HL-60/S4 treated with retinoic acid at 250 ng/mL for 4 days and 3 days (cell line): ENCODE measurements around the gene TEK.
"Not testable (repeated sequence)": the region's sequence is repeated elsewhere in the genome, so short reads cannot be mapped to it uniquely, and the experiment has no call there.

Source experiments
- in situ Hi-C: fragments of 300-500 bp; cut with MboI; formaldehyde crosslinking; loops from 2 replicates; pipeline ENCODE4 v1.7.0; 2022; ENCODE audit warnings: low sequenced_read_pairs

Gene TEK

DNA sequence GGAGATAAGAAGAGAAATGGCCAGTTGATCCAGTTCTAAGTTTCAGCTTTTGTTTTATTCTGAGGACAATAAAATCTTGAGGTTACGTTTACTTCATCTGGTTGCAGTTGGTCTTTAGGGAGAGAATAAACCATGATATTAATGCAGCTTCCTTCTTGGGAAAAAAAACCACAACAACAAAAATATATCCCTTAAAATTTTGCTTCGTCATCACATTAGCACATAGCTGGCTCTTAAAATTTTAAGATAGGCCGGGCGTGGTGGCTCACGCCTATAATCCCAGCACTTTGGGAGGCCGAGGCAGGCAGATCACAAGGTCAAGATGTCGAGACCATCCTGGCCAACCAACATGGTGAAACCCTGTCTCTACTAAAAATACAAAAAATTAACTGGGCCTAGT is 101.6 kb downstream of the TEK start:
- in situ Hi-C loops = no loop called here

DNA sequence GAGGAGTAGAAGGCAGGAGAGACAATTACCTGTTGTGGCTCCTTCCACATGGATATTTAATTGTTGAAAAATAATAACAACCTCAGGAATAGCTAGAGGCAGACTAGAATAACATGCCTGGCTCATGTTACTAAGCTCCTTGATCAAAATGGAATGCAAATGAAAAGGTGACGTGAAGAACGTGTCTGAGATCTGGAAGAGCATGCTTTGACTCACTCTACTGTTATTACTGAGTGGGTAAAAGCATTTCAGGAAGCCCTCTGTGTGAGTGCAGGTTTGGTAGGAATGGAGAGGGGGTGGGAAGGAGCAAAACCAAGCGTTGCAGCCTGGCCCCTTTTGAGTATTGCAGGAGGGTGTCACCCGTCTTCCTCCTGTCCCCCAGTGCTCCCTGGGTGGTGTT is 103.2 kb downstream of the TEK start:
- in situ Hi-C loops = no loop called here

DNA sequence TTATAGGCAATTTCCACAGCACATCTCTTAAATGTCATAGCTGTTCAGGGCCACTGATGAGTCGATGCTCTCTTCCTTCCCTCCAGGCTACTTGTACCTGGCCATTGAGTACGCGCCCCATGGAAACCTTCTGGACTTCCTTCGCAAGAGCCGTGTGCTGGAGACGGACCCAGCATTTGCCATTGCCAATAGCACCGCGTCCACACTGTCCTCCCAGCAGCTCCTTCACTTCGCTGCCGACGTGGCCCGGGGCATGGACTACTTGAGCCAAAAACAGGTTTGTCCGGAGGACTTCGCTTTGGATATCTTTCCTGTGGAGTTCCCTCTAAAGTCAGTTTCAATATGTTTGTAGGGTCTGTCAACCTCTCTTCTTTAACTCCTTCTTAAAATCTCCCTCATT is 103.6 kb downstream of the TEK start:
- in situ Hi-C loops = no loop called here

DNA sequence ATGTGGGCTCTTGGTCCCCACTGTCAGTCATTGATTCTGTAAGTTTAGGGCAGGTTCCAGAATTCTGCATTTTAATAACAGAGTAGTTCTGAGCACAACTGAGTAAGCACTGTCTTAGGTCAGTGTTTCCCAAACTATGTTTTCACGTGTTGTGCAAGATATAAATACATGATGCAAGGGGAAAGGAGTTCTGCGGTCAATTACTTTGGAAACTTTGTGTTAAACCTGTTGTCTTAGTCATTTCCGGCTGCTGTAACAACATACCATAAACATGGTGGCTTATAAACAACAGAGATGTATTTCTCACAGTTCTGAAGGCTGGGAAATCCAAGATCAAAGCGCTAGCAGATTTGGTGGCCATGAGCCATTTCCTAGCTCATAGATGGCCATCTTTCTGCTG is 118.2 kb downstream of the TEK start:
- in situ Hi-C loops = no loop called here

DNA sequence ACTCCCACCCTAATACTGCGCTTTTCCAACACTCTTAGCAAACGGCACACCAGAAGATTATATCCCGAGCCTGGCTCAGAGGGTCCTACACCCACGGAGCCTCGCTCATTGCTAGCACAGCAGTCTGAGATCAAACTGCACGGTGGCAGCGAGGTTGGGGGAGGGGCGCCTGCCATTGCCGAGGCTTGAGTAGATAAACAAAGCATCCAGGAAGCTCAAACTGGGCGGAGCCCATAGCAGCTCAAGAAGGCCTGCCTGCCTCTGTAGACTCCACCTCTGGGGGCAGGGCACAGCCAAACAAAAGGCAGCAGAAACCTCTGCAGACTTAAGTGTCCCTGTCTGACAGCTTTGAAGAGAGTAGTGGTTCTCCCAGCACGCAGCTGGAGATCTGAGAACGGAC is 130.6 kb downstream of the TEK start:
- in situ Hi-C loops = not testable (repeated sequence)

DNA sequence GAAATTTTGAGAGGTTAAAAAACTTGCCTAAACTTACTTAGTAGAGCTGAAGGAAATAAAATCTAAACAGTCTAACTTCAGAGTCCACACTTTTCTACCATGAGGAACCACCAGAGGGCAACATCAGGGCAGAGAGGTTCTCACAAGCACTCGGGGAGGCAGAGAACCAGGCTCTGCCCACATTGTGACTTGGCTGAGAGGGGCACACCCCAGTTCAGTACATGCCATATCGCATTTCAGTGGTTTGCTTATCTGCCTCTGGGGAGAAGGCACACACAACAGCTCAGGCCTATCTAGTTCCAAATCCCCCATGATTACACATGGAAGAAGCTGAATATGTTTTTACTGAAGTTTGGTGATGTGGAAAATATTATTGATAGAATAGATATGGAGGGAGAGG is 138.7 kb downstream of the TEK start:
- in situ Hi-C loops = no loop called here

DNA sequence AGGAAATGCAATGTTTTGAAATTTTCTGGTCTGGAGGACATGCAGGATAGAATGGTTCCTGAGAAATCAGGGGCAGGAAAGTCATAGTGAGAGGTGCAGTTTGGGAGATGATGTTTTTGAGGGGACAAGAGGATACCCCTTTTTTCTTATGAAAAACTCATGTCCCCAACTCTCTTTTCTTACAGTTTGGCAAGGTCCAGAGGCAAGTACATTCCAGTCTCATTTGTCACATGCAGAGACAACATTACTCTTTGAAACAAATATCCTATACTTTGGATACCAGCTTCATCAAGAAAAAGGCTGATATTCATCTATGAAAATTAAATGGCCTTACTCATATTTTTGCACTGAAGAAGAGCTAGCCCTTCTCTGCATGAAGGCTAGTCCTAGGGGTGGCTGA is 139.7 kb downstream of the TEK start:
- in situ Hi-C loops = no loop called here

DNA sequence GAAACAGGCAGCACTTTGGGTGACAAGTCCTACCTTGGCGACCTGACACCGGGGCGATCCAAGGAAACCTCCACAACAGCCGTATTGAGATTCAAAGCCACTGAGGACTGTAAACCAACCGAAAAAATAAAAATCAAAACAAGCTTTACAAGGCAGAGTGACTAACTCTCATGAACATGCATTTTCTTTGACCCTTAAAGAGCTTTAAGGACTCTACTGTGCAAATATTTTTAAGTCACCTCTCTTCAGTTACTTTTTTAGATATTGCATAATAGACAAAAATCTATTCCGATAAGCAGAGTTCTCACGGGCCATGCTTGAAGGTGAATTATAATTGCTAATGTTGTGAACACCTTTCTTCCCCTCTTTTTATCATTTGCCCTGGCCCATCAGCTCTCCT is 149.6 kb downstream of the TEK start:
- in situ Hi-C loops = no loop called here

DNA sequence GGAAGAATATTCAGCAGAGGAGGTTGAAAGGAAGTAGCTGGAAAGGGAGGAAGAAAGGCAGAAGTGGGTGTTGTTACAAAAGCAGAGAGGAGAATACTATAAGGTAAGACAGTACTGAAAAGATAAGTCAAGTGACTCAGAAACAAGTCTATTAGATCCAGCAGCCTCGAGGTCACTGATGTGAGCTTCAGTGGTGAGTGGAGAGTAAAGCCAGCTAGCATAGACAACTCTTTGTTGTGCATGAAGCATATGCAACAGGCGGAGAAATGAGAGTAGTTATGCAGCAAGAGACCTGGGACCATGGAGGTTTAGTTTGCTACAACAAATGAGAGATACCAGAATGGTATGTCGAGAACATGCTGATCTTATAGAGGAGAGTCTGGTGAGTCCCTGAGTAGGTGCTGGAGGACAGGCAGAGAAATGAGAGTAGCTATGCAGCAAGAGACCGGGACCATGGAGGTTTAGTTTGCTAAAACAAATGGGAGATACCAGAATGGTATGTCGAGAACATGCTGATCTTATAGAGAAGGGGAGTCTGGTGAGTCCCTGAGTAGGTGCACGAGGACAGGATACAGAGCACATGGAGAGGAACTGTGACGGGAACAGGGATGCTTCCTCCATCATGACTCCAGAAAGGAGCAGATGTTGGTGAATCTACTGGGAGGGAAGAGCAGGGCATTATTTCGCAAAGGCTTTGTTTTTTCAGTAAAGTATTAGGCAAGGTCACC is 151.9 kb downstream of the TEK start:
- in situ Hi-C loops = no loop called here

DNA sequence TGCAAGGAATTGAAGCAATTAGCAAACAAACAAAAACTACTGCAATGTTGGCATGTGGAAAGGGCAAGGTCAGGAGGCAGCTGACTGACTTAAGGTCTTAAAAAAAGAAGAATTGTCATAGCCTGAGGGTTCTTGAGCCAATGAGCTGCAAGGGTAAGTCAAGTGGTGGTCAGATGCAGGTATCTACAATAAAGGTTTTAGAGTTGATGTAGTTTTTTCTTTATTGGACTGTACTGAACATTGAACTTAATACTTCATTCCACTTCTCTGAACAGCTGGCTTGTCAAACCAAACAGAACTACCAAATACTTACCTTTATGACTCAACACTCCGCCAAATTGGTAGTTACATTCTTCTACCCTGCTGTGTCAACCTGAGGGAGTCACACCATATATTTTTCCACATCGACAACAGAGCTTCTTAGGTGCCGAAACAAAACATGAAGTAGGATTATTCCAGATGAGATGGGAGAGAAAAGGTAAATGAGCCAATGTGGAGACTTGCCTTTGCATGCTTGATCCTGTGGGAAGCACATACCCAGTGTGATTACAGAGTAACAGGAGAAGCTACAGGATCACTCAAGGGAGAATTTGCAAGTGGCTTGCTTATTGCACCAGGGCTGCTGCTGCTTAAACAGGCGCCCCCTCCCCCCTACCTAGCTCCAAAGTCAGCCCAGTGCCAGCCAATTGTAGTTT is 152.6 kb downstream of the TEK start:
- in situ Hi-C loops = no loop called here

DNA sequence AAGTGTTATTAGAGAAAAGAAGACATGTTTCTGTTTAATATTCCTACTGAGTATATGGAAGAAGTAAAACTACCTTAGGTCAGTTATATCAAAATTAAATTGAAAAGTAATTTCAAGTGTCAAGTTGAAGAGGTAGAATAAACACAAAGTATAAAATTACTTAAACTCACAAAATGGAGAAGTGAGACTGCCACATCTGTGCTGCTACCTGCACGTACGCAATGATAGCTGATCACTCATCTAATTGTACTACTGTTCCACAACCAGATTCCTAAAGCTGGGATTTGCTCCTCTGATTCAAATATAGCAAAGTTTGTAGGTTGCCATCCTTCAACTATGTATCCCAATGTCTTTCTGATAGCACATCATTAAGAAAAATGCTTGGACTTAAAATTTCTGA is 163.1 kb downstream of the TEK start:
- in situ Hi-C loops = no loop called here

DNA sequence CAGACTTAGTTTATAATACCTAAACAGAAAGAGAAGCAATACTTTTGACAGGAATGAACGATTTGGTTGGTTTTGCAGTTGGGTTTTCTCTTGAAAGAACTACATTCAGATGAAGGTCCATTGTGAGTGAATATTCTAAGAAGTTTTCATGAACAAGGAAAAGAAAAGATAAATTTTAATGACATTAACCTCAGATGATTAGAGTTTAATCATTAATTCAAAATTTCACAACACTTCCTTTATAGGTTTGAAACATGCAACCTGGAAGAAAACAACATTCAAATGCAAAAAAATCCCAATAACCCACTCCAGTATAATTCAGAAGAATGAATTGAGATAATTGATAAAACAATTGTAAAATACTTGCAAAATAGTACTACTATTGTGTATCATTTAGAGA is 164.2 kb downstream of the TEK start:
- in situ Hi-C loops = no loop called here

DNA sequence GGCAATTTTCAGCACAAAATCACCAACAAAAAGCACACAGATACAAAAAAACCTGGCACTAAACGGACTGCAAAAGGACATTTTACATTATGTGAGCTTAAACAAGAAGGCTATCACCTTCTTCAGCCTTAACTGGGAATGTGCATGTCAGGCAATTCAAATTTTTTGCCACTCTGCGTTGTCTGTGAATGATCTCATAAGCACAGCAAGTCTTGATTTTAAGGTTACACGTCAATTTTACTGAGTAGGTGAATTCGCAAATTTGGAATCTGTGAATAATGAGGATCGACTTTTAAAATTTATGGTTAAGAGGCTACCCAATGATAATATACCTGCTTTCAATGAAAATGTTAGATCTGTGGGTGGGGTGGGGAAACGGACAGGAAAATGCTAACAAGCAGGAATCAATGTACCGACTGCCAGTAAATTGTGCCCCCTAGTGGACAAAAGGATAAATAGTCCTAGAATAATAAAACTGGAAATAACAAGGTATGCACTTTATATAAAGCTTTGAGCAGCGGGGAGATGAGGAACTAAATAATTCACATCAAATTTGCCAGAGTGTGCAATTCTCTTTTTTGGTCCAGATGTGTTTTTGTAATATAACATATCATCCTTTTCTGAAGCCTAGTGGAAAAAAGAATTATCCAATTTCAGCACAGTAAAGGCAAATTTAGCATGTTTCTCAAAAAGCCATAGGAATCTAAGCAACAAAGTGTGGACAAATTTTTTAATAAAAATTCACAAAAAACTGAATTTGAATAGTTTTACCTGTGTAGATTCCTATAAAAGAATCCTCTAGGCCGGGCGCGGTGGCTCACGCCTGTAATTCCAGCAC is 167.4 kb downstream of the TEK start:
- in situ Hi-C loops = no loop called here

DNA sequence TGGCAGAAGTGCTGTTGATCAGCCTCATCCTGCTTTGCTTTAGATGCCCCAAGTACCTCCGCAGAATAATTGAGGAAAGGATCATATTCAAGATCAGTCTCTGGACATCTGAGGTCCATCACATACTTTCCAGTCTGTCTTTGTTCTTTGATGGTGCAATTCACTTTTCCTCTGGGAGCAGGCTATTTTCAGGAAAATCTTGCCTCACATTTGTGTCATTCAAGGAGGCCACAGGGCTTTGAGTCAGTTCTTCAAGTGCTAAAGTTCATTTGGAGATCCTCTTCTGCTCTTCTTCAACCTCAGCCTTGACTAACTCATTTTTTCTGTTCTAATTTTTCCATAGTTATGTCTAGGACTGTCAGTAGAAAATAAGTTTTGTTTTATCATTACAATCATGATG is 169.3 kb downstream of the TEK start:
- in situ Hi-C loops = no loop called here

DNA sequence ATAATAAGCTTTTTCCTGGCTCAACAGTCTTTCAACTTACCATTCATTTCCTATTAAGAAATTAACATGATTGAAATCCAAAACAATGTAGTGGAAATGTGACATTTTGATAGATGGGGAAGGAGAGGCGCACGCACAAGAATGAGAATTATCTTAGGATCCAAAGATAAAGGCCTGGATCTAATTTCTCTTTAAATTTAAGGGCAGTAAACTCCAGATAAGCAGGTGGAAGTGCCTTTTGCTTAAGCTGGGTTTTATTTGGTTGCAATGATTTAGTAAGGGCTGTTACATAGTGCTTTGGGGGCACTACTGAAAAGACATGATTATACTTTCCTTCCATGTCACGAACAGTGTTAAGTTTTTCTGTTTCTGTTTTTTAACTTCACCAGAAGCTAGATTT is 170.6 kb downstream of the TEK start:
- in situ Hi-C loops = no loop called here
